ENCODE measurements around the gene APOBEC3C.
"Not testable (repeated sequence)": the region's sequence is repeated elsewhere in the genome, so short reads cannot be mapped to it uniquely, and the experiment has no call there.

The APOBEC3C gene

GRCh38 chr22:39007177-39007576, 6.9 kb upstream of the APOBEC3C start:
- DNase-seq: no peak
- Histone ChIP-seq H3K9me3 (ENCODE audit: severe bottlenecking) (no peaks in the 10 kb centered on the region), H3K4me3 (ENCODE audit: low read depth, low read length) (no peak overlapping the region), H3K36me3 (no peaks in the 10 kb centered on the region), H3K27ac (no peak overlapping the region), H3K27me3 (ENCODE audit: insufficient read depth, low read depth, severe bottlenecking) (no peaks in the 10 kb centered on the region)
- no peak for TF ChIP-seq CTCF (IDR thresholded peaks at IDR 0.05; ENCODE audit: low read depth, low read length)

GRCh38 chr22:39008271-39008850, 5.7 kb upstream of the APOBEC3C start:
- not testable (repeated sequence) for H3K27ac ChIP-seq; H3K4me3 ChIP-seq (ENCODE audit: low read depth, low read length); DNase-seq; H3K9me3 ChIP-seq (ENCODE audit: severe bottlenecking); H3K36me3 ChIP-seq; H3K27me3 ChIP-seq (ENCODE audit: insufficient read depth, low read depth, severe bottlenecking)

- H3K27me3 ChIP-seq (ENCODE audit: insufficient read depth, low read depth, severe bottlenecking): no peaks in the 10 kb centered on the region
- no peak for TF ChIP-seq CTCF (IDR thresholded peaks at IDR 0.05; ENCODE audit: low read depth, low read length)
- H3K4me3 ChIP-seq (ENCODE audit: low read depth, low read length): no peak overlapping the region
Observed at GRCh38 chr22:39010946-39011345, 3.1 kb upstream of the APOBEC3C start.

GRCh38 chr22:39012533-39013511, 1.2 kb upstream of the APOBEC3C start:
- H3K9me3 ChIP-seq (ENCODE audit: severe bottlenecking): no peaks in the 10 kb centered on the region
- H3K27ac ChIP-seq: no peak overlapping the region
- no peaks in the 10 kb centered on the region for H3K27me3 ChIP-seq (ENCODE audit: insufficient read depth, low read depth, severe bottlenecking)
- DNase-seq: no peak
- no peaks in the 10 kb centered on the region for H3K36me3 ChIP-seq
- no peak overlapping the region for H3K4me3 ChIP-seq (ENCODE audit: low read depth, low read length)
- no peak for TF ChIP-seq CTCF (IDR thresholded peaks at IDR 0.05; ENCODE audit: low read depth, low read length)

More at GRCh38 chr22:39010946-39011345, 3.1 kb upstream of the APOBEC3C start:
- Histone ChIP-seq H3K27ac (no peak overlapping the region), H3K9me3 (ENCODE audit: severe bottlenecking) (no peaks in the 10 kb centered on the region), H3K36me3 (no peaks in the 10 kb centered on the region)
- no peak for DNase-seq

GRCh38 chr22:39013561-39013941, 506 bp upstream of the APOBEC3C start:
- not testable (repeated sequence) for H3K4me3 ChIP-seq (ENCODE audit: low read depth, low read length); H3K27me3 ChIP-seq (ENCODE audit: insufficient read depth, low read depth, severe bottlenecking); H3K36me3 ChIP-seq; H3K27ac ChIP-seq; H3K9me3 ChIP-seq (ENCODE audit: severe bottlenecking); DNase-seq

- Histone ChIP-seq H3K4me3 (ENCODE audit: low read depth, low read length) (peak overlapping the region; percentile 0; the same call in 1 of the 2 replicates), H3K27ac (peak overlapping the region; percentile 51; the same call in 1 of the 2 replicates)
- not testable (repeated sequence) for DNase-seq; H3K9me3 ChIP-seq (ENCODE audit: severe bottlenecking); H3K27me3 ChIP-seq (ENCODE audit: insufficient read depth, low read depth, severe bottlenecking); H3K36me3 ChIP-seq
Observed at GRCh38 chr22:39014723-39015121, 665 bp downstream of the APOBEC3C start.

GRCh38 chr22:39016592-39016991, 2.5 kb downstream of the APOBEC3C start:
- no peak for DNase-seq
- H3K4me3 ChIP-seq (ENCODE audit: low read depth, low read length): no peak overlapping the region
- no peaks in the 10 kb centered on the region for H3K27me3 ChIP-seq (ENCODE audit: insufficient read depth, low read depth, severe bottlenecking)
- H3K27ac ChIP-seq: no peak overlapping the region
- H3K9me3 ChIP-seq (ENCODE audit: severe bottlenecking): no peaks in the 10 kb centered on the region
- no peaks in the 10 kb centered on the region for H3K36me3 ChIP-seq
- TF ChIP-seq CTCF (IDR thresholded peaks at IDR 0.05; ENCODE audit: low read depth, low read length): no peak

All from WERI-Rb-1 (cell line).